Fibroblast of skin of scalp (primary cell): ENCODE data around the gene ASCC3.
A peak's percentile ranks its signal among the peaks of the same experiment; 100 is the strongest.

Source experiments
- DNase-seq: peaks from one replicate; pipeline ENCODE4 v3.0.0-alpha.2; 2013

Gene ASCC3

DNA sequence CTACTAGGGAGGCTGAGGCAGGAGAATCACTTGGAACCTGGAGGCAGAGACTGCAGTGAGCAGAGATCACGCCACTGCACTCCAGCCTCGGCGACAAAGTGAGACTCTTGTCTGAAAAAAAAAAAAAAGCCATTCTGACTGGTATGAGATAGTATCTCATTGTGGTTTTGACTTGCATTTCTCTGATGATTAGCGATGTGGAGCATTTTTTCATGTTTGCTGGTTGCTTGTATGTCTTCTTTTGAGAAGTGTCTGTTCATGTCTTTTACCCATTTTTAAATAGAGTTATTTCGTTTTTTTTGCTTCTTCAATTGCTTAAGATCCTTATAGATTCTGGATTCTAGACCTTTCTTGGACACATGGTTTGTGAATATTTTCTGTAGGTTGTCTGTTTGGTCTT, 312.9 kb downstream of the ASCC3 start:
- no peak for DNase-seq

DNA sequence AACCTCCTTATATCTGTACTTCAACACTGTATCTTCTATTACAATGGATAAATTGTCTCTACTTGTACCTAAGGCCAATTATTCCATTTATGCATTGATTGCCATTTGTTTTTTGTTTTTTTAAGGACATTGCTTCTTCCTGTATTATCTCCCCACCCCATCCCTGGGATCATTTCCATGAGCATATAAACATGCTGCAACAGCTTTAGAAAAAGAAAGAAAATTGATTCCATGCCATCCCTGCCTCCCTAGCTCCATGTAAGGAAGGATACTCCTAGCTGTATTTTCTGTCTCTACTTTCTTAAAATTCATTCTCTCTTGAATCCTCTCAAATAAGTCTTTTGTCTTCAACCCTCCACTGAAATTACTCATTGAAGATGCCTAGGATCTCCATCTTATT, 314.6 kb downstream of the ASCC3 start:
- DNase-seq = no peak

DNA sequence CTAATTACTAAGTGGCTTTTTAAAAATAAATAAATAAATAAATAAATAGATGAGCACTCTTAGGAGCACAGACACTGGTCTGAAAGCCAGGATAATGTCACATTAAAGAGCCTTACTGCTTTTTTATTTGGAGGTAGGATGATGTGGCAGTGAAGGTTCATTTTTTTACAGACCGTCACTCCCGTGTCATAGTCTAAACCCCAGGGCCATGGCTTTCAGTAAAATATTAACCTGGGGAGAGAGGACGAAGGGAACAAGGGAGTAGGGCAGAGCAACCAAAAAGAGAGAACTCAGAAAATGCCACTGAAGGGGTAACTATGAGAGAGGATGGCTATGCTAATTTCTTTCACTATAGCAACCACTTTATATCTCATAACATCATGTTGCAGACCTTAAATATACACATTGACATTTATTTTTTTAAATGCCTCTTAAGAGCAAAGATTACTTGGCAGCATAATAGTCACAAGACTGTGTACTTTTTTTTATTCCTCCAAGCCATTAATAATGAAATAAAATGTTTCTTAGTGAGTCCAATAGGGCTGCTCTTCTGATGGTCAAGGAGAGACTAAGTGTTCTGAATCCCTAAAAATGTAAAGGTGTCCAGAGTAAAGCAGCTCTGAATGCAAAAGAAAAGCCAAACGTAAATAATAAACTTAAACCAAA, 315.6 kb downstream of the ASCC3 start:
- DNase-seq = no peak

DNA sequence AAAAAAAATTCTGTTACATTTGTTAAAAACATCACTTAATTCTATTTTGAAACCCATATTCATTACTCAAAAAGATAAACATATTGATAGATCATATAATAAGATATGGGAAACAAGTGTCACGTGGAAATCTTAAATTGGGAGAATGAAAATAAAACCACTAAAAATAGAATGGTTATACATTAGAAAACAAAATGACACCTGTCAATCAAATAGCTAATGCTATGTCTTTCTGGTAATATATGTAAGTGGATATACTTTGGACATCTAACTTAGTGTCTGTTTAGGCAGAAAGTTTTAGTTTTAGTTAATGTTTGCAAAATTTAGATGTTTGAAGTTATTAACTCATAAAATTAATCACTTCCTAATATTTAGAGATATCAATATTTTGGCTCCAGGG, 321.3 kb downstream of the ASCC3 start:
- no peak for DNase-seq

DNA sequence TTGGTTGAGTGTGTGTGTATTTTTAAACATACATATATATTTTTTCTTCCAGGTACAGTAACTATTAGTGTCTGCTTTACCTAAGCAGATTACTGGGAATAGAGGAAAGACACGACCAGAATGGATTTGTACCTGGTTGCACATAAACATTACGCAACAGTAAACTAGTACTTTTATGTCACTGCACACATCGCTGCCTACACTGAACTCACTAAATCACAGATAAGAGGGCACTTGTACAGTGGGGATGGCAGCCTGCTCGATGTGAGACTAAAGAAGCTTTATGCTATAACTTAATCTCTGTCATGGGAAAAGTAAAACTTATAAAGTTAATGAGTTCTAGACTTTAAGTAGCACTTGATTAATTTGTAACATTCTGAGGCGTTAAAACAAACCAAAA, 326.9 kb downstream of the ASCC3 start:
- DNase-seq = no peak

DNA sequence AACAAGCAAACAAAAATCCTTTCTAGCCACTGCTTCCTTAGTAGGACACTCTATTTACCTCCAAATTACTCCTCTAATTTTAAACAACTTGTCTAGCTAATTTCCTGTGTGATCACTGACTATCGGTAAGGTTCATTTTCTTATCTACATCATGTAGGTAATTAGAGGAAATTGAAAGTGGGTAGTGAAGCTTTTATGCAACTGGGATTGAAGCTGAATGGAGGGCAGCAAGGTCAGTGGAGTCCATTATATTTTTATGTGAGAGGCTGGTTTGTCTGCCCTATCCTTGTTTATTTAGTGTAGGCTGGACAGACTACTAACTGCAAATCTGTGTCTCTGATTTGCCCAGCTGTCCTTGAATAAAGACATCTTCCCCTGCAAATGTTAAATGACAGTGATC, 327.9 kb downstream of the ASCC3 start:
- DNase-seq = no peak

DNA sequence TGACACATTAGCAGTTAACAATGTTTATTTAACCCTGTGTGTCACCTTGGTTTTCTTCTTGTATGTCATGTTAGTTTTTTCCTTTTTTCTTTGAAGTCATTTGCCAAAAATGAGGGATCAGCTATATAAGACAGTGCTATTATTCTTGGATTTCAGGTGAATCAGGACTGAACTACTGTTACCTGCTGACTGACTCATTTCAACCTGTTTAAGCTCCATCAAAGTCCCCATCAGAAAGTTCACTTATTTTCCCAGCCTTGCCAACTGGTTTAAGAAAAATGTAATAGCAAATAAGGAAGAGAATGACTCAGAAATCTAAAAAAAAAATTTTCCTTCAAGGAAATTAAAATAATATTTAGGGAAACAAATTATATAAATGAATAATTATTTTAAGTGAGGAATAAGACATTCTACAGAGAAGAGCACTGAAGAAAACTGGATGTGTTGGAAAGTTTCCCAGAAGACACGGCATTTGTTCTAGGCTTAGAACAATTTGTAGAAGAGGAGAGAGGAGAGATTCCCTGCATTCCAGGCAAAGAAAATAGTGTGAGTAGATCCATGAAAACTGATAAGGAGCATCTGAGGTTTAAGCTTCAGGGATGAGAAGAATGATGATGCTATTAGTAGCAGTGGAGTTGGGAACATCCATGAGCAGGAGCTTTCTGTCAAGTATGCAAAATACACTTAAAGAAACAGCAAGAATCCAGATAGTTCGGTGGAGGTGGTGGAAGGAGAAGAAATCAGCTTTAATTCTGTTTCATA, 331.5 kb downstream of the ASCC3 start:
- peak; percentile 83 for DNase-seq

DNA sequence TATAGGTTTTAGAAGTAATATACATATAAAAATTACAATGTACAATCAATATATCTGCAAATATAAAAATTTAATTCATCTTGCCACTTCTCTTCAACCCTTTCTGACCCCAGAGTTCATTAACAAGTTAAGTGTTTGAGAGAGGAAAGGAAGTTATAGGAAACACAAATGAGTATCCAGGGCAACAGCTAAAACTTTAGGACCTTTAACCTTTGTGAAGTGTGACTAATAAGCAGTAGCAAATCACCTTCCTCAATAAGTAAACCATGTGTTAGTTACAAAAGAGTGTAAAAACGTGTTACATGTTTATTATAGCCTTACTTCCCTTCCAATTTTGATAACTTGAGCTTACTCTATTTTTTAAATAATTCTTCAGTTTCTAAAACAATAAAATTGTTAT, 343.0 kb downstream of the ASCC3 start:
- no peak for DNase-seq

DNA sequence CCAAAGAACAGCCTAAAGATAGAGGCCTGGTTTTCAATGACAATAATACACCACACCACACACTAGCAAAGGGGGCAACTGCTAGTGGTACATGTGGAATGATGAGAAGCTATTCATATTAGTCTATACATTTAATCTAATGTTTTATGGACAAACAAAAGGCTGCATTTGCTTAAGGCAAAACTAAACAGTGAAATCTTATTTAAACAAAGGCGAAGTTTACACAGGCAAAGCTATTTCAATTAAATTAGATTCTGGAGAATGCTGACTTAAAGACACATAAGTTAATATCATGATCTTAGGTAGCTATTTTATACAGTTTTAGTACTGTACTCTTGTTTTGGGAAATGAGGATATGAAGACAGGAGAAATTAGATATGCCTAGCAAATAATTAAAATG, 362.5 kb downstream of the ASCC3 start:
- no peak for DNase-seq

DNA sequence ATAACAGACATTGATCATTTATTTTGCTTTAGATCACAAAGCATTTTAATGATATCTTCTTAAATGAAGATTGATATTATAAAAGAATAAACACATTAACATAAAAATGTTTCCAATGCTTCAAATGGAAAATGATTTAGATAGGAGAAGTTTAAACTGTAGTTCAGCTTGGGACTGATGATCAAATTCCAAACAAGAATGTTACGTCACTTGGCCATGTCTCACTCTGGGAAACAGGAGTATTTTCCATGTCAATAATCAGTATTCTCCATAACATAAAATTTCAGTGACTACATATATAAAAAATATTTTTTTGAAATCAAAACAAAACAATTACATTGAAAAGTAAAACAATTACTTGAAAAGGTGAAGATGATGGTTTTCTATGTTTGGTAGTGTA, 363.5 kb downstream of the ASCC3 start:
- no peak for DNase-seq

DNA sequence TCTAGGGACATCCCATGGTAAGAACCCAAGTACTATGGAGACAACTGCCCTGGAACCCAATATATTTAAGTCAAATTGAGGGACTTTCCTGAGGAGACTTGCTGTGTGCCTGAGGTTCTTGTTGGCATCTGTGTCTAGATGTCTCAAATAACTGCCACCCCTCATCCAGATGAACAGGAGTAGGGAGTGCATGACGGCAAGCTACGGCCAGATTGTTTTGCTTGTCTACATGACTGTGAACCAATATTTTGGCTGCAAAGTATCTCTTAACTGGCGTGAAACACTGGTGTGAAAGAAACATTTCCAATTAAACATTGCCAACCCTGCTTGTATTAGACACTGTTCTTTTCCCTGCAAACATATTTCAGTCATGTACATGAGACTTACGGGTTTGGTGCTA, 364.0 kb downstream of the ASCC3 start:
- DNase-seq = no peak

DNA sequence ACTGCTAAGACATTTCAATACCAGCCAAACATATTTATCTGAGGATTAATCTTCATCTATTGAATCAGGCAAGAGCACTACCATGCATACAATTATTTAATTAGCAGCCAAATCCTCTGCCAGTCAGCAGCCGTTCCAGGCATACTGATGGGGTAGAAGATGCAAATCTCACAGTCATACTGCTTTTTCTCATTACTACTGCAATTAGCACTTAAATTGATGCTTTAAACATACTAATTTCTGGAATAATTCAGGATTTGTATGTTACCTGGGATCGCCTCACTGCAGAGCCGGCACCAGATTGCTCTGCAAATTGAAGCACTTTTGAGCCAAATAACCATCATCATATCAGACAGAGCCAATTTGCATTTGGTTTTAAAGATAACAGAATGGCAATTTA, 366.5 kb downstream of the ASCC3 start:
- no peak for DNase-seq

DNA sequence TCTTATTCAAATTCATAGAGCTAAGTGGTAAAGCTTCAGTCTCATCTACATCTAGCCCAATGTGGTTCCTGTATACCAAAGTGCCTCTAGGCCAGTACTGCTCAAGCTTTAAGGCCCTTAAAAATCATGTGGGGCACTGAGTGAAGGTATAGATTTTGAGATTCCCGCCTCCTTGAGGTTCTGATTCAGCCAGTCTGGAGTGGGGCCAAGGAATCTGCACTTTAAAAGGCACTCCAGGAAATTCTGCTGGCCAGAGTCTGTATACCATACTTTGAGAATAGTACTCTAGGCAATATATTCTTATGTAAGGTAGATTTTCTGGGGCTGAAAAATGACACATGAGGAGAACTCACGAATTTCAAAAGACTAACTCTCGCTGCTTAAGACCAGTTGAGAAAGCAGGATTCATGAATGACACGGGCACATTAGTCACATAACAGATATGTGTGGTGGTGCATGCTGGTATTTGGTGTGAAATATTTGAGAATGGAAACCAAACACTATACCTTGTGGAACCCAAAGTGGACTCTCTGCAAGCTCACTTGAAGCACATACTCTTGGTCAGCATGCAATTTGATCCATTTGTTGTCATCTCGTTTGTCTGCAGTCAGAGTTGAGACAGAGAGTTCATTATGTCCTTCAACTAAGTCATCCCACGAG, 368.8 kb downstream of the ASCC3 start:
- peak; percentile 71 for DNase-seq

DNA sequence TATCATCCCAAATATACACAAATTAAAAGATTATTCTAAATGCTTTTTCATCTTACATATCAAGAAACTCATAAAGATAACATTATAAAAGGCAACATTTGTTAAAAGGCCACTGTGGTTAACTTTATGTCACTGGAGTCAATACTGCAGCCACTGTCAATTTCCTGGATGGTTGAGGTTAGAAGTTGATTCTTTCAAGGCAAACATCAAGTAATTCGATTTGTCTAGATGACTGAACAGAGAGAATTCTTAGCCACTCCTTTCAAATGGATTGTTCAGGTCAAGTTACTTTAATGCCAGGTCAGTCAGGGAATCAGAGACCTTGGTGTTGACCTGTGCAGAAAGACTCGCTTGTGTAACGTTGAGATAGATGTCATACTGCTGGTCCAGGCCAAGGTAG, 372.0 kb downstream of the ASCC3 start:
- DNase-seq = no peak

DNA sequence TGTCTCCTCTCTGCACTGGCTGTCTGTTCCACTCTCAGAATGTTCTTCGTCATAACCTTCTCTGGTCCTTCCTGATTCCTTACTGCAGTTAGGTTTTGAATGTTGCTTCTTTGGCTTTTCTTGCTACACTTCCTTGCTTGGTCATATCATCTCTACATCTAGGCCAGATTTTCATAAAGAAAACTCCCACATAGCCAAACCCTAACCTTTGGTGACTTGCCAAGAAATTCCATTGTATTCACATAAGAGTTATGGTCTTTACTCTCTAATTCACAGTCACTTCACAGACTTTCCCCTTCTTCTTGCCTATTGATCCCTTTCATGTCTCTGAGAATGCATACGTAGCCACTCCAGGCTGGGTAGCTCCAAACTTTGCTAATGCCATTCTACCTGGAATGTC, 374.5 kb downstream of the ASCC3 start:
- DNase-seq = peak; percentile 74

DNA sequence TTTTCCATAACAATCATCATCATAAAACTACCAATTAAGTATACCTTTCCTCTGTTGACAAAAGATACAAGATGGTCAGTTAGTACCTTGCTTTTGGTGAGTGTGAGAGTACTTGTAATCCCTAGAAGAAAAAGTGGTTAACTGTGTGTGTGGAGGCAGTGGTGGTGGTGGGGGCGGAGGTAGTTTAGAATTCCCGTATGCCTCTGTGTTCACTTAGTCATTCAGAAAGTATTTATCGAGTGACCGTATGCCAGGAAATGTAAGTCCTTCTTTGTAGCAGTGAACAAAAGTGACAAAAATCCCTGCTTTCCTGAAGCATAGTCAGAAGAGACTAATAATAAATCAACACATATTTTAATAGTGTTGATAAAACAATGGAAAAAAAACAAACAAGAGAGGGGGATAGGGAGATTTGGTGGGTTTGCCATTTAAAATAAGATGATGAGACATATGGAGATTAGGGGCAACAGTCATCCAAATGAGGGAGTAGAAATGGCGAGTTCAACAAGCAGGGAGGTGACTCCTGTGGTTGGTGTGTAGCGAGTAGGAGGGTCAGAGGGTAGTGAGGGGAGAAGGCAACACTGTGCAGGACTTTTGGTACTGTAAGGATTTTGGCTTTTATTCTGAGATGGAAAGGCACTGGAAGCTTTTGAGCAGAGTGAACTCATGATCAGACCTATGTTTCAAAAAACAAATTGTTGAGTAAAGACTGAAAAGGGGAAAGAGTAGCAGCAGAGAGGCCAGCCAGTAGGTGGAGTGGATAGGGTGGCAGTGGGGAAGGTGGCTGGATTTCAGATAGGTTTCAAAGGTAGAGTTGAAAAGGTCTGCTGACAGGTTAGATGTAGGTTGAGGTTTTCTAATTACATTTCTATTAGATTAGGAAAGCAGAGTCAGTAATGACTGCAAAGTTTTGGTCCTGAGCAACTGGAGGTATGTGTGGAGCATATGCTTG, 376.1 kb downstream of the ASCC3 start:
- DNase-seq = peak; percentile 82

DNA sequence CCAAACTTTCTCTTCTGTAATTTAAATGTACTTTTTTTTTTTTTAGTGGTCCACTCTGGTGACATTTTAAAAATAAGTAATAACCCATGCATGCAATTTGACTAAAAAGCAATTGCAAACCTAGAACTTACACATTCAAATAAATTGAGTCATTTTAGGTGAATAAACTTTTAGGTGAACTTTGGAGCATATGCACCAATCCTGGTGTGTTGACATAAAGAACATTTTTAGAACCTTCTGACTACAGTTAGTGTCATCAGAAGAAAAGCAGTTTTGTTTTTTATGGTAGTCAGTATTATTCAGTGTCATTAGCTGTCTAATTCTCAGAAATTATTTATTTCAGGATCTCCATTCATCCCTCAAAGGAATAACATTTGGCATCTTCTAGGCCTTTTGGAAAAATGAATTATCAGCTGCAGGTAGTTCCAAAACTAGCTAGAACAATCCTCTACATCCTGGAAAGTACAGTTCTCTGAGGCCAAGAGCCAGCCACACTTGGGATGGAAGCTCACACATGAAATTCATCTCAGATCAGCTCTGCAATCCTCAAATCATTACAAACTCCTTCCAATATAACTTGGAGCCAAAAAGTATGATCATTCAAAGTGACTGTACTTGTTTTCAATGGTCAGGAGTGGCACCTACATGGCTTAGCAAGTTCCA, 378.0 kb downstream of the ASCC3 start:
- no peak for DNase-seq

DNA sequence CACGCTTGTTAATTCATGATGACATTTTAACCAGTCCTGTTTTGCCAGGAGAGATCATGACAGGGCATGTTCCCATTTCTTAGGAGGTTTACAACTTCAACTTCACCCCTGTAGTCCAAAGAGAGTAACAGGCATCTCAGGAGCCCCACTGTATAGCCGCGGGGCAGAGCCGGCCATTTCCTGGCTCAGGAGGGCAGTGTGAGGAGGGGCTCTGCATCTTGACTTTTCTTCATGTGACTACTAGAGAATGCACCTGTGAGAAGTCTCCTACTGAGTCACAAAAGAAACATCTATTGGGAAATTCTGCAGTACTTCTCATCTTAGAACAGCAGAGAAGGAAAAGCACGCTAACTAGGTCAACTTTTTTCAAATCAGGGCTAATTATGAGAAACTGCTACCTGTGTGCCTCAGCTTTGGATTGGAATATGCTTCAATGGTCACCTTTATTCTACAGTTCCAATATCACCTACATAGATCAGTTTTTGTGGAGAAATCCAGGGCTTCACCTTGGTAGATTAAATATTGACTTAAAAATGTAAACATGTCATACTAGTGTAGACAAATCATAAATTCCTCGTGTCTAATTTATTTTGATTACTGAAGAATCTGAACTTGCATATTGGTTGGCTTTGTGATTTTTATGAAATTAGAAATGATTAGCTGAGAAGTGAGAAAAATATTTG, 387.8 kb downstream of the ASCC3 start:
- no peak for DNase-seq

DNA sequence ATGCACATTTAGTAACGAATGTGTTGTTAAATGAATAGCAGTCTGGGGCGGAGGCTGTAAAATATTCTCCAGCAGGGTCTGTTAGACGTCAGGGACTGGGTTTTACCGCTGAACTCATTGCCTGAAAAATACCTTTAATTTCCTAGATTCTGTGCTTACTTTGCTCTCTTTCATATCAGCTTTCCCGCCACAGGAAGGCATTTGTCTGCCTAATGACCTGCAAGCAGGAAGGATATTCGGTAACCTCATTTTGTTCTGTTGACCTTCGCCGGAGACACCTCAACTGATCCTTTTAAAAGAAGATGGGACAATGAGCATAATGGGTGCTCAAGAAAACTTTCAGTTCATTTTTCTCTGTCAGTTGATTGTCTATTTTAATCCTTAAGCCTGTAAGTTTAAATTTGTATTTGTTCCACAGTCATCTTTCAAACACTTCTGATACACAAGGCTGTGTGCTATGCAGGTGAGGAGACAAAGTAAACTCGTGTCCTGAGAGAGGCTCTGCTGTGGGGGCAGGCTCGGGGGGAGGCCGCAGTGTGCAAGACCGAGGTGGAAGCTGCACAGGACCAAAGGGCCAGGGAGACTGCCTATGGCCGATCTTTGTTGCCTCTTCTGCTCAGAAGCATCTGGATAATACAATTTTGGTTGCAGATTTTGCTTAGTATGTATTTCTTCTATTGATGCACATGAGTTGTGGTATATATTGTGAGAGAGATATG, 389.0 kb downstream of the ASCC3 start:
- no peak for DNase-seq

DNA sequence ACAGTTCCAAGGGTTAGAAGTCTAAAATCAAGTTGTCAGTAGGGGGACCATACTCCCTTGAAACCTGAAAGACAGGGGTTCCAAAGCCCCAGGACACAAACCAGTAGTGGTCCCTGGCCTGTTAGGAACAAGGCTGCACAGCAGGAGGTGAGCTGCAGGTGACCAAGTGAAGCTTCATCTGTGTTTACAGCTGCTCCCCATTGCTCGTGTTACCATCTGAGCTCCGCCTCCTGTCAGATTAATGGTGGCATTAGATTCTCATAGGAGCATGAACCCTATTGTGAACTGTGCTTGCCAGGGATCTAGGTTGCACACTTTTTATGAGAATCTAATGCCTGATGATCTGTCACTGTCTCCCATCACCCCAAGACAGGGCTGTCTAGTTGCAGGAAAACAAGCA, 391.1 kb downstream of the ASCC3 start:
- no peak for DNase-seq

DNA sequence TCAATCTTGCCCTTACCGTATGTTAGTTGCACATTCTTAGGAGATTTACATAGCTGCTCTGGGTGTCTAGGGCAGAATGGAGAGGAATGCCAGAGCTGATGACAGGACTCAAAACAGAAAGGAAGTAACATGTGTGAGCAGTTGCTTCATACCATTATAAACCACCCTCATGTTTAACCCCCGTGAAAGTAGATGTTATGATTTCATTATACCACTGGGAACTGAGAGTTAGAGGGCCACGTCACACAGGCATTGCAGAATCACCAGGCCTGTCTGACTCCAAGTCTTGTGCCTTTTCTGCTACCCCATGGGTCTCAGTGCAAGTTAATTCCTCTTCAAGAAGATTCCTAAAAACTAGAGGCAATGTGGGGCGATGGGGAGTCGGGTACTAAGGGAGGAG, 392.9 kb downstream of the ASCC3 start:
- DNase-seq = peak; percentile 81
